Neuronal stem cell (in vitro differentiated cells): Measurements from ENCODE around the gene PKHD1.

Experiments used
- DNase-seq: peaks from one replicate; pipeline ENCODE4 v3.0.0-alpha.2; 2013; ENCODE audit warnings: low spot score
- H2AFZ ChIP-seq: one replicate; pipeline ENCODE4 v1.6.1; 2013; ENCODE audit warnings: mild to moderate bottlenecking, low read length, inconsistent platforms
- H2AK5ac ChIP-seq: 2 replicates; pipeline ENCODE4 v1.6.1; 2013; ENCODE audit warnings: low read depth, mild to moderate bottlenecking, inconsistent platforms, low read length, moderate library complexity, mixed read lengths
- H2BK120ac ChIP-seq: 2 replicates; pipeline ENCODE4 v1.6.1; 2013; ENCODE audit warnings: low read depth, mild to moderate bottlenecking, inconsistent platforms, low read length, moderate library complexity, mixed read lengths
- H2BK12ac ChIP-seq: one replicate; pipeline ENCODE4 v1.6.1; 2013; ENCODE audit warnings: low read length, inconsistent platforms
- H2BK15ac ChIP-seq: 2 replicates; pipeline ENCODE4 v1.6.1; 2013; ENCODE audit warnings: mild to moderate bottlenecking, low read length, inconsistent platforms, mixed read lengths
- H2BK5ac ChIP-seq: one replicate; pipeline ENCODE4 v1.6.1; 2013; ENCODE audit warnings: inconsistent platforms, mild to moderate bottlenecking, low read length, moderate library complexity
- H3K14ac ChIP-seq: one replicate; pipeline ENCODE4 v1.6.1; 2013; ENCODE audit warnings: low read length, inconsistent platforms
- H3K18ac ChIP-seq: 2 replicates; pipeline ENCODE4 v1.6.1; 2013; ENCODE audit warnings: low read length, inconsistent platforms
- H3K23ac ChIP-seq: 2 replicates; pipeline ENCODE4 v1.6.1; 2013; ENCODE audit warnings: low read depth, mild to moderate bottlenecking, mixed read lengths, low read length, inconsistent platforms; ENCODE audit not compliant: poor library complexity
- H3K27ac ChIP-seq: replicated peaks from 3 replicates; pipeline ENCODE4 v1.5.1; 2013; ENCODE audit warnings: low read length, inconsistent platforms
- H3K27me3 ChIP-seq, 3 experiments: 2 replicates each; pipeline ENCODE4 v1.6.1; 2013; ENCODE audit warnings: low read length in 3 of 3, mild to moderate bottlenecking in 2 of 3, inconsistent platforms in 1 of 3, low read depth in 1 of 3, mixed read lengths in 1 of 3, moderate library complexity in 1 of 3; ENCODE audit not compliant: control insufficient read depth in 3 of 3, insufficient read depth in 3 of 3
- H3K36me3 ChIP-seq, 2 donors: replicated peaks in 1 of 2; 2 replicates each; pipeline ENCODE4 v1.6.1; 2013; ENCODE audit warnings: low read length in 2 of 2; ENCODE audit not compliant: control insufficient read depth in 2 of 2, insufficient read depth in 2 of 2
- H3K4ac ChIP-seq: 2 replicates; pipeline ENCODE4 v1.6.1; 2013; ENCODE audit warnings: inconsistent platforms, mild to moderate bottlenecking, low read length, moderate library complexity
- H3K4me1 ChIP-seq, 2 donors: 1 replicate in 1 of 2; 2 replicates in 1 of 2; pipeline ENCODE4 v1.6.1; 2013; ENCODE audit warnings: low read length in 2 of 2, low read depth in 1 of 2; ENCODE audit not compliant: control insufficient read depth in 2 of 2, insufficient read depth in 1 of 2
- H3K4me2 ChIP-seq: one replicate; pipeline ENCODE4 v1.6.1; 2013; ENCODE audit warnings: mild to moderate bottlenecking, low read length, inconsistent platforms; ENCODE audit not compliant: insufficient read depth, poor library complexity, severe bottlenecking
- H3K4me3 ChIP-seq, 2 donors: 2 replicates each; pipeline ENCODE4 v1.5.1; 2013; ENCODE audit warnings: low read length in 2 of 2, mild to moderate bottlenecking in 2 of 2, inconsistent platforms in 1 of 2, moderate library complexity in 1 of 2
- H3K79me1 ChIP-seq: one replicate; pipeline ENCODE4 v1.6.1; 2013; ENCODE audit warnings: low read depth, mild to moderate bottlenecking, inconsistent platforms, low read length, moderate library complexity
- H3K9ac ChIP-seq: one replicate; pipeline ENCODE4 v1.6.1; 2013; ENCODE audit warnings: mild to moderate bottlenecking, low read depth, low read length, inconsistent platforms; ENCODE audit not compliant: poor library complexity
- H3K9me3 ChIP-seq, 2 donors: replicated peaks in 1 of 2; 2 replicates each; pipeline versions ENCODE3 to v1.6.1; 2013; ENCODE audit warnings: low read length in 2 of 2, mild to moderate bottlenecking in 2 of 2, inconsistent platforms in 1 of 2, low read depth in 1 of 2, mixed read lengths in 1 of 2, moderate library complexity in 1 of 2; ENCODE audit not compliant: control insufficient read depth in 2 of 2, insufficient read depth in 1 of 2
- H4K8ac ChIP-seq: one replicate; pipeline ENCODE4 v1.6.1; 2013; ENCODE audit warnings: low read depth, mild to moderate bottlenecking, inconsistent platforms, low read length, moderate library complexity
- H4K91ac ChIP-seq: one replicate; pipeline ENCODE4 v1.6.1; 2013; ENCODE audit warnings: low read length, low read depth, mild to moderate bottlenecking, inconsistent platforms; ENCODE audit not compliant: poor library complexity
- WGBS, 2 donors: extraction: QIAGEN DNeasy Blood & Tissue Kit; methylation state at CpG; one replicate each; pipeline ENCODE4 v1.1.7; 2013; ENCODE audit warnings: missing lambda C conversion rate in 2 of 2, mixed read lengths in 1 of 2; ENCODE audit not compliant: insufficient read length in 2 of 2, insufficient replicate concordance in 1 of 2; ENCODE audit errors: extremely low coverage in 2 of 2; 5-methylcytosine and 5-hydroxymethylcytosine counted together

The PKHD1 gene

DNA sequence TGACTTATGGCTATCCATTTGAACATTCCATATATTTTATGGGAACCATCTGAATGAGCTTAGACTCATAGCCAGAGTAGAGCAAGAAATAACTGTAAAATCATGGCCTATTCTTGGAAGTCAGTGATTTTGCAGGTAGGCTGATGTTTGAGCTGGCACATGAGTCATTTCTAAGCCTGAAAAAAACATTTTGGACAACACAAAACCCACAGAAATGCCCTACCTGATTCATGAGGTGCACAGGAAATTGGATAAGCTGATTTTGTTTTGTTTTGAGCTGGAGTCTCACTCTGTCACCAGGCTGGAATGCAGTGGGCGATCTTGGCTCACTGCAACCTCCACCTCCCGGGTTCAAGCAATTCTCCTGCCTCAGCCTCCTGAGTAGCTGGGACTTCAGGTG, 443.0 kb downstream of the PKHD1 start:
- no peak overlapping the region for H2AK5ac ChIP-seq
- no peak overlapping the region for H4K91ac ChIP-seq
- H3K27me3 ChIP-seq = no peaks in the 10 kb centered on the region
- no peak overlapping the region for H2BK120ac ChIP-seq
- H3K4me2 ChIP-seq = no peak overlapping the region
- no CpG with 5 or more reads among the region's 2 CpGs for WGBS, 2 donors
- no peak overlapping the region for H3K4ac ChIP-seq
- H2AFZ ChIP-seq = no peak overlapping the region
- no peak overlapping the region for H2BK15ac ChIP-seq
- no peak overlapping the region for H4K8ac ChIP-seq
- H3K36me3 ChIP-seq = no peaks in the 10 kb centered on the region
- no peak overlapping the region for H3K23ac ChIP-seq
- H3K4me3 ChIP-seq = no peak overlapping the region
- no peak overlapping the region for H2BK5ac ChIP-seq
- H3K9ac ChIP-seq = no peak overlapping the region
- no peak overlapping the region for H3K14ac ChIP-seq
- no peaks in the 10 kb centered on the region for H3K4me1 ChIP-seq
- H3K9me3 ChIP-seq = no peaks in the 10 kb centered on the region
- H3K18ac ChIP-seq = no peak overlapping the region
- no peak overlapping the region for H3K27ac ChIP-seq
- no peak overlapping the region for H2BK12ac ChIP-seq
- no peak for DNase-seq
- H3K79me1 ChIP-seq = no peaks in the 10 kb centered on the region

DNA sequence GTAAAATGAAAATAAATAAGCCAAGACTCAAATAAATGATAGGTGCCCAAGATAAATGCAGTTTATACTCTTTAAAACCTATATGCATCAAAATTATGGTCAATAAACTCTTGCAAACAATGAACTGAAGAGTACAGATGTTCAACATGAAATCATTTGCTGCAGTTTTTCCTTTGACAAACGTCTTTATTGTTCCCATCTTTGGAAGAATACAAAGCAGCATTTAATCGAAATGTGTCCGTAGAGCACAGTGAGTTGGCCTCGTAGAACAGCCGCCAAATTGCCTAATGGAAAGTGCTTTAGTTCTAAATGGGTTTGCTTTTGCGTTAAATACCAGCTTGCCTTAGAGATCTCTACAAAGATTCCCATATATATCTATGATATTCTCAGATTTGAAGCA, 447.4 kb downstream of the PKHD1 start:
- Histone ChIP-seq H4K8ac (no peak overlapping the region), H3K4me1 (no peaks in the 10 kb centered on the region), H3K4ac (no peak overlapping the region), H4K91ac (no peak overlapping the region), H3K9ac (no peak overlapping the region), H2BK15ac (no peak overlapping the region), H3K27ac (no peak overlapping the region), H3K9me3 (no peaks in the 10 kb centered on the region), H3K23ac (no peak overlapping the region), H3K14ac (no peak overlapping the region), H2AFZ (no peak overlapping the region), H3K27me3 (no peaks in the 10 kb centered on the region), H2BK120ac (no peak overlapping the region), H2BK5ac (no peak overlapping the region), H3K4me3 (no peak overlapping the region), H3K4me2 (no peak overlapping the region), H3K18ac (no peak overlapping the region), H3K79me1 (no peaks in the 10 kb centered on the region), H2BK12ac (no peak overlapping the region), H3K36me3 (no peaks in the 10 kb centered on the region), H2AK5ac (no peak overlapping the region)
- no CpG with 5 or more reads among the region's 6 CpGs for WGBS, 2 donors
- DNase-seq = no peak

DNA sequence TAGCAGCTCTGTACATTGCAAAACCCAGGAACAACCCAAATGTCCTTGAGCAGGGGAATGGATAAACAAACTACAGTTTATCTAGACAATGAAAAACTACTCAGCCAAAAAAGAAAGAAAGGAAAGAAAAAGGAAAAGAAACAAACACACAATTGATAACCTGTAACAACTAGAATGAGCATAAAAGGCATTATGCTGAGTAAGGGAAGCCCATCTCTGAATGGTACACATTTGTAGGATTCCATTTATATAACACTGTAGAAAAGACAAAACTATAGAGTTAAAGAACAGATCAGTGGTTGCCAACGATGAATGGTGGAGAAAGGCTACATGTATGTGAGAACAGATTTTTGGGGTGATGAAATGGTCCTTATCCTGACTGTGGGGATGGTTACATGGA, 454.0 kb downstream of the PKHD1 start:
- H2BK12ac ChIP-seq = no peak overlapping the region
- H3K9ac ChIP-seq = no peak overlapping the region
- no peaks in the 10 kb centered on the region for H3K4me1 ChIP-seq
- no peak overlapping the region for H2BK120ac ChIP-seq
- H2BK5ac ChIP-seq = no peak overlapping the region
- no peaks in the 10 kb centered on the region for H3K79me1 ChIP-seq
- no peak overlapping the region for H3K27ac ChIP-seq
- no peak overlapping the region for H2BK15ac ChIP-seq
- DNase-seq = no peak
- H3K23ac ChIP-seq = no peak overlapping the region
- H3K14ac ChIP-seq = no peak overlapping the region
- H2AK5ac ChIP-seq = no peak overlapping the region
- no peak overlapping the region for H3K4me2 ChIP-seq
- no peaks in the 10 kb centered on the region for H3K36me3 ChIP-seq
- H4K8ac ChIP-seq = no peak overlapping the region
- H3K18ac ChIP-seq = no peak overlapping the region
- no peak overlapping the region for H3K4me3 ChIP-seq
- H3K4ac ChIP-seq = no peak overlapping the region
- no peaks in the 10 kb centered on the region for H3K27me3 ChIP-seq
- H3K9me3 ChIP-seq = no peaks in the 10 kb centered on the region
- H2AFZ ChIP-seq = no peak overlapping the region
- H4K91ac ChIP-seq = no peak overlapping the region
- no CpG with 5 or more reads among the region's 1 CpG for WGBS, 2 donors

DNA sequence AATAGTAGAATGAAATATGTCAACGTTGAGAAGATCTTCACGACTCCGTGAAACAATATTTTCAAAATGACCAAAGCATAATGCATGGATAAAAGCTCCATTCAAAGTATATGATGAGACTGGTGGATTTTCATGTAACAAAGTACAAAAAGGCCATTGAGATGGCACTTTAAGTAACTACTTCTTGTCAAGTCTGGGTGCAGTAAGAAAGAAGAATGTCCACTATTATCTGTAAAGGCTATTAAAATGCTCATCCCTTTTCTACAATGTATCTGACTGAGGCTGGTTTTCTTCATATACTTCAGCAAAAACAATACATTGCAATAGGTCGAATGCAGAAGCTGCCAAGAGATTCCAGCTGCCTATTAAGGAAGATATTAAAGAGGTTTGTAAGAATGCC, 457.4 kb downstream of the PKHD1 start:
- Histone ChIP-seq H3K14ac (no peak overlapping the region), H3K4me3 (no peak overlapping the region), H3K9me3 (no peaks in the 10 kb centered on the region), H3K79me1 (no peaks in the 10 kb centered on the region), H2BK5ac (no peak overlapping the region), H4K91ac (no peak overlapping the region), H3K4ac (no peak overlapping the region), H2BK15ac (no peak overlapping the region), H2AK5ac (no peak overlapping the region), H3K4me2 (no peak overlapping the region), H3K18ac (no peak overlapping the region), H3K4me1 (no peaks in the 10 kb centered on the region), H3K23ac (no peak overlapping the region), H2AFZ (no peak overlapping the region), H4K8ac (no peak overlapping the region), H3K36me3 (no peaks in the 10 kb centered on the region), H2BK12ac (no peak overlapping the region), H2BK120ac (no peak overlapping the region), H3K9ac (no peak overlapping the region), H3K27me3 (no peaks in the 10 kb centered on the region), H3K27ac (no peak overlapping the region)
- no peak for DNase-seq
- WGBS, 2 donors = no CpG with 5 or more reads among the region's 4 CpGs
